Smooth muscle cell (in vitro differentiated cells): ENCODE results near the gene NAA38. TPM values are rescaled to one million over a fixed set of nuclear protein-coding genes. Genes with fewer than 3 reads are reported as not detected.

ENCODE experiments used
- DNase-seq: peaks from one replicate; lab custom pipeline; 2025; ENCODE audit not compliant: unreplicated experiment; lab: John Stamatoyannopoulos, UW
- H2AFZ ChIP-seq: fragments of 200-600 bp; sonication (generic); 2 replicates; pipeline ENCODE4 v1.6.0; 2016; ENCODE audit warnings: antibody characterized with exemption, low read depth, mild to moderate bottlenecking
- H3F3A ChIP-seq: fragments of 200-600 bp; sonication (generic); 2 replicates; pipeline ENCODE4 v1.6.0; 2017; ENCODE audit warnings: antibody characterized with exemption, low read depth
- H3K27ac ChIP-seq: fragments of 200-600 bp; sonication (generic); 2 replicates; pipeline ENCODE4 v1.5.1; 2016; ENCODE audit warnings: low read depth, mild to moderate bottlenecking
- H3K27me3 ChIP-seq: fragments of 200-600 bp; sonication (generic); 2 replicates; pipeline ENCODE4 v1.6.1; 2016; ENCODE audit warnings: low read depth, mild to moderate bottlenecking
- H3K36me3 ChIP-seq: fragments of 200-600 bp; sonication (generic); 2 replicates; pipeline ENCODE4 v1.5.1; 2016; ENCODE audit warnings: low read depth
- H3K4me1 ChIP-seq: fragments of 200-600 bp; sonication (generic); 2 replicates; pipeline ENCODE4 v1.5.1; 2016; ENCODE audit warnings: low read depth
- H3K4me2 ChIP-seq: fragments of 200-600 bp; sonication (generic); 2 replicates; pipeline ENCODE4 v1.6.0; 2016; ENCODE audit warnings: mild to moderate bottlenecking
- H3K4me3 ChIP-seq: fragments of 200-600 bp; sonication (generic); 2 replicates; pipeline ENCODE4 v1.5.1; 2016; ENCODE audit warnings: mild to moderate bottlenecking
- H3K79me2 ChIP-seq: fragments of 200-600 bp; sonication (generic); 2 replicates; pipeline ENCODE4 v1.6.0; 2016; ENCODE audit warnings: low read depth, mild to moderate bottlenecking
- H3K9ac ChIP-seq: fragments of 200-600 bp; sonication (generic); 2 replicates; pipeline ENCODE4 v1.6.0; 2016; ENCODE audit warnings: low read depth
- H3K9me3 ChIP-seq: fragments of 200-600 bp; sonication (generic); replicated peaks from 2 replicates; pipeline ENCODE4 v1.5.1; 2016; ENCODE audit warnings: low read depth
- H4K20me1 ChIP-seq: fragments of 200-600 bp; sonication (generic); 2 replicates; pipeline ENCODE4 v1.6.0; 2016; ENCODE audit warnings: low read depth
- CTCF ChIP-seq: fragments of 200-600 bp; sonication (generic); IDR thresholded peaks from 2 replicates; pipeline ENCODE4 v1.5.1; 2017; ENCODE audit warnings: borderline replicate concordance, mild to moderate bottlenecking, antibody characterized with exemption; ENCODE audit not compliant: insufficient read depth, poor library complexity, severe bottlenecking
- WGBS: methylation state at CpG from one replicate; pipeline ENCODE4 v1.1.7; 2016; ENCODE audit warnings: low lambda C conversion rate; 5-methylcytosine and 5-hydroxymethylcytosine counted together
- polyA plus RNA-seq: library from polyadenylated mRNA; unstranded; fragments of >200 nt; fragmentation: Nextera tagmentation; extraction: Ambion mirVana; gene quantifications from 2 replicates; pipeline ENCODE4 v1.2.1, GENCODE V29; 2016
- total RNA-seq: library from RNA; depleted of rRNA; stranded (reverse); fragments of >200 nt; gene quantifications from 2 replicates; pipeline ENCODE4 v1.2.3, GENCODE V29; 2014

NAA38 gene
- 30.6 and 76.4 TPM in 2 replicates for total RNA-seq
- 86.1 and 99.4 TPM in 2 replicates for polyA plus RNA-seq

DNA sequence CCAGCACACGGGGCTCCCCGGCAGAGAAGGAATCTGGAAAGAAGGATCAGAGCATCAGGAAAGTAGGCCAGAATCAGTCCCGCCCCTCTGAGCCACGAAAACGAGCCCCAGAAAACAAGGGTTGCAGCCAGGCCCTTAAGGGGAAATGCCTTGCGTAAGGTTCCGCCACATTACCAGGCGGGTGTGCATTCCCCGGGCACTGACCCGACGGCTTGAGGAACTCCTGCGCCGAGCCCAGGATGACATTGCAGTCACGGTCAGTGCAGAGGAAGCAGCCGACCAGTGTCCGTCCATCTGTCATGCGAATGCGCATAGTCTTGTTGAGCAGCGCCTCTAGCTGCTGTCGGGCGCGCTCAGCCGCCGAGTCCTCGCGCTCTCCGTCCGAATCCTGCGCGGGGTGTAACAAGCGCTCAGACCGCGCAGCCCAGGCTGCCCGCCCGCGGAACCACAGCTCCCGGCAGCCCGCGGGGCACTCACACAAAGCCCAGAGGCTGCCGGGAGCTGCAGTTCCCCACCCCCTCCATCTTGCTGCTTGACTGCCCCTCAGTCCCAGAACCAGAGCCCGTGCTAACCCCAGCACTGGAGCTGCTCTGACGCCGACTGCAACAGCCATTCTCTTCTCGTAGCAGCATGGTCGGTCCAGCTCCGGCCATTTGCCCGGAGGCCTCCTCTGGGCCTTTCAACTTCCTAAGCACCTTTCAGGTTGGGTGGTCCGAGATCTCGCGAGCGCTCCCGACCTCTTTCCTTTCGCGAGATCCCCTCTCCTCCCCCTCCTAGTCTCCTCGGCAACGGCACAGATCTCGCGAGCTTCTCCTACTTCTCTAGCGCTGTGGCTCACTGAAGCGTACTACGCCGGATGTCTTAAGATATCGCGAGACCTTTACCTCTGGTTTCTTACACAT, at the start of gene NAA38:
NAA38 (minus strand) TSS at position 749 of the 902 bp plus-strand sequence; CDS start at position 653, 96 bp downstream.
- H3K9ac ChIP-seq: peak within 1 kb of the TSS; percentile 79
- H3F3A ChIP-seq: peaks cover 39% of the 10 kb centered on the region
- peak; percentile 13 for TF ChIP-seq CTCF
- no peaks in the 10 kb centered on the region for H3K36me3 ChIP-seq
- peak; percentile 98 for DNase-seq
- H3K4me2 ChIP-seq: peak within 1 kb of the TSS; percentile 84
- no peaks in the 10 kb centered on the region for H3K27me3 ChIP-seq
- peaks cover 48% of the 10 kb centered on the region for H4K20me1 ChIP-seq
- peak within 1 kb of the TSS; percentile 6 for H2AFZ ChIP-seq
- peaks cover 8% of the 10 kb centered on the region for H3K79me2 ChIP-seq
- peak within 1 kb of the TSS; percentile 49 for H3K4me3 ChIP-seq
- under 1% methylated on average over 64 of the region's 64 CpGs for WGBS
- H3K9me3 ChIP-seq: no peaks in the 10 kb centered on the region
- peak within 1 kb of the TSS; percentile 88 for H3K27ac ChIP-seq
- H3K4me1 ChIP-seq: peaks cover 32% of the 10 kb centered on the region

GRCh38 chr17:7903154-7904103, 46.1 kb upstream of the NAA38 start:
- Histone ChIP-seq H3K4me3 (no peak overlapping the region), H3K36me3 (peaks cover 7% of the 10 kb centered on the region), H3K4me1 (peaks cover 12% of the 10 kb centered on the region), H3K9me3 (no peaks in the 10 kb centered on the region), H3K27me3 (no peaks in the 10 kb centered on the region), H3K79me2 (no peaks in the 10 kb centered on the region), H4K20me1 (no peaks in the 10 kb centered on the region), H3K9ac (no peak overlapping the region), H2AFZ (no peak overlapping the region), H3K4me2 (no peak overlapping the region), H3F3A (no peaks in the 10 kb centered on the region), H3K27ac (no peak overlapping the region)
- TF ChIP-seq CTCF: no peak
- WGBS: 87% methylated on average over 22 of the region's 22 CpGs
- no peak for DNase-seq

GRCh38 chr17:7897773-7898172, 40.4 kb upstream of the NAA38 start:
- H3K4me1 ChIP-seq: no peaks in the 10 kb centered on the region
- DNase-seq: no peak
- H2AFZ ChIP-seq: no peak overlapping the region
- no peaks in the 10 kb centered on the region for H3K79me2 ChIP-seq
- H3K36me3 ChIP-seq: peaks cover 5% of the 10 kb centered on the region
- H3F3A ChIP-seq: no peaks in the 10 kb centered on the region
- H3K9ac ChIP-seq: no peak overlapping the region
- H3K4me3 ChIP-seq: no peak overlapping the region
- H3K27ac ChIP-seq: no peak overlapping the region
- H3K9me3 ChIP-seq: no peaks in the 10 kb centered on the region
- no peaks in the 10 kb centered on the region for H3K27me3 ChIP-seq
- no peak overlapping the region for H3K4me2 ChIP-seq
- H4K20me1 ChIP-seq: no peaks in the 10 kb centered on the region
- TF ChIP-seq CTCF: peak; percentile 50
- WGBS: 55% methylated on average over 6 of the region's 6 CpGs
